ENCODE results near the gene TEX38.
"Not testable (repeated sequence)": the region's sequence is repeated elsewhere in the genome, so short reads cannot be mapped to it uniquely, and the experiment has no call there.

The TEX38 gene

GRCh38 chr1:46656643-46657042, 15.0 kb upstream of the TEX38 start:
- DNase-seq = no peak

- DNase-seq = no peak
Measured at GRCh38 chr1:46657775-46658174, 13.9 kb upstream of the TEX38 start.

GRCh38 chr1:46659307-46659870, 12.3 kb upstream of the TEX38 start:
- DNase-seq = no peak

GRCh38 chr1:46660116-46660515, 11.5 kb upstream of the TEX38 start:
- not testable (repeated sequence) for DNase-seq

- DNase-seq = not testable (repeated sequence)
Measured at GRCh38 chr1:46662919-46663318, 8.7 kb upstream of the TEX38 start.

- no peak for DNase-seq
Measured at GRCh38 chr1:46665983-46666382, 5.7 kb upstream of the TEX38 start.

GRCh38 chr1:46667782-46668760, 3.6 kb upstream of the TEX38 start, which contains the start of gene ATPAF1:
ATPAF1 (minus strand) TSS chr1:46668364; CDS start chr1:46668322, 42 bp downstream.
- DNase-seq = peak; percentile 72 to 90 (median 84)

- DNase-seq = no peak
Measured at GRCh38 chr1:46670134-46670533, 1.5 kb upstream of the TEX38 start.

- no peak for DNase-seq
Measured at GRCh38 chr1:46672696-46673095, 1.0 kb downstream of the TEX38 start.

- no peak for DNase-seq
Measured at GRCh38 chr1:46673749-46674182, 2.1 kb downstream of the TEX38 start.

GRCh38 chr1:46675549-46676314, 4.1 kb downstream of the TEX38 start:
- no peak for DNase-seq

GRCh38 chr1:46676531-46676930, 4.9 kb downstream of the TEX38 start:
- DNase-seq = no peak

GRCh38 chr1:46677339-46677738, 5.7 kb downstream of the TEX38 start:
- no peak for DNase-seq

- no peak for DNase-seq
Measured at GRCh38 chr1:46679789-46680573, 8.3 kb downstream of the TEX38 start.

GRCh38 chr1:46681333-46682034, 9.8 kb downstream of the TEX38 start:
- DNase-seq = no peak

- DNase-seq = no peak
Measured at GRCh38 chr1:46682064-46682463, 10.4 kb downstream of the TEX38 start.

- no peak for DNase-seq
Measured at GRCh38 chr1:46684670-46685069, 13.0 kb downstream of the TEX38 start.

GRCh38 chr1:46686255-46686654, 14.6 kb downstream of the TEX38 start:
- no peak for DNase-seq

GRCh38 chr1:46687093-46687659, 15.5 kb downstream of the TEX38 start:
- peak; percentile 16 to 38 (median 26) for DNase-seq

- peak in 1 of 4 experiments; percentile 7 for DNase-seq
Measured at GRCh38 chr1:46687921-46688509, 16.4 kb downstream of the TEX38 start.

- DNase-seq = no peak
Measured at GRCh38 chr1:46689356-46689755, 17.7 kb downstream of the TEX38 start.
